HG03558 (cell line): ENCODE results near the gene PMM1.

ENCODE experiments used
- ATAC-seq: cut with Tn5 transposase; IDR thresholded peaks from one replicate; pipeline ENCODE4 v1.9.1; 2021; ENCODE audit warnings: moderate number of reproducible peaks; ENCODE audit not compliant: unreplicated experiment; ENCODE audit errors: extremely low read depth

Gene PMM1

GRCh38 chr22:41540365-41540764 is 49.3 kb downstream of the PMM1 start:
- ATAC-seq: no peak

DNA sequence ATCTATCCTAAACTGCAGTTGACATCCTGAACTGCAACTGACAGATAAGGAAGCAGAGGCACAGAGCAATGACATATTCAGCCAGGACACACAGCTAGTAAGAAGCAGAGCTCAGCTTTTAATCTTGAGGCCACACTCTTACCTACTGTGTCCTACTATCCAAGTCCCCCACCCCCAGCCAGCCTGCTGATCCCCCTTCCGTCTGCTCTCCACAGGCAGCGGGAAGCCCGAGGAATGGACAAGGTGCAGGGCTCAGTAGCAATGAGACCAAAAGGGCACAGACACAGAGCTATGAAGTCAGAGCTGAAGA is 49.7 kb downstream of the PMM1 start:
- ATAC-seq: no peak

- no peak for ATAC-seq
These were observed 50.3 kb downstream of the PMM1 start for GRCh38 chr22:41539146-41540005.

- no peak for ATAC-seq
These were observed 51.1 kb downstream of the PMM1 start for GRCh38 chr22:41538583-41538982.

DNA sequence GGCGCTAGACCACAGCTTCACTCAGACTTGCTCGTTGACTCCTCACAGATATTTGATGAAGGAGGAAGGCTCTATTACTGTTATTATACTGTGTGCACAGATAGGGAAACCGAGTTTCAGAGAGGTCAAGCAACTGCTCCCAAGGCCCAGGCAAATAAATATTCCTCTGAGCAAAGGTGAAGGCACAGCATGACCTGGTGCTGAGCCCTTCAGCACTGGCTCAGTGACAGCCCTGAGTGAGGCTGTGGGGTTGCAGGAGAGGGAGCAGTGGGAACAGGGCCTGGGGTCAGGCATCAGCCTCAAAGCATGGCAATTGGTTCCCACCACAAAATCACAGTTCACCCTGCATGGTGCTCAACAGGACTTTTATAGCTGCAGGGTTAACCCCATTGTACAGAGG is 52.4 kb downstream of the PMM1 start:
- no peak for ATAC-seq

DNA sequence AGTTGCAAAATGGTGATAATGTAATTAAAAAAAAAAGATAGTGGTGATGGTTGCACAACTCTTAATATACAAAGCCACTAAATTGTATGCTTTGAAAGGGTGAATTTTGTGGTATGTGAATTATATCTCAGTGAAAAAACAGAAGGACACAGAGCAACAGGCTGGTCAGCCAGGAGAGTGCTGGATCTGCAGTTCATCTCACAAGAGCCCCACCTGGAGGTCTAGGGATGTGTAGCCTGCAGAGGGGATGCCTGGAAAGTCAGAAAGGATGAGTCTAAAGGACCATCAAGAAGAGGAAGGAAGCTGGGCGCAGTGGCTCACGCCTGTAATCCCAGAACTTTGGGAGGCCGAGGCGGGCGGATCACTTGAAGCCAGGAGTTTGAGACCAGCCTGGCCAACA is 54.4 kb downstream of the PMM1 start:
- ATAC-seq: no peak

- ATAC-seq: no peak
These were observed 55.4 kb downstream of the PMM1 start for GRCh38 chr22:41534219-41534618.

- ATAC-seq: no peak
These were observed 56.5 kb downstream of the PMM1 start for GRCh38 chr22:41532908-41533825.

DNA sequence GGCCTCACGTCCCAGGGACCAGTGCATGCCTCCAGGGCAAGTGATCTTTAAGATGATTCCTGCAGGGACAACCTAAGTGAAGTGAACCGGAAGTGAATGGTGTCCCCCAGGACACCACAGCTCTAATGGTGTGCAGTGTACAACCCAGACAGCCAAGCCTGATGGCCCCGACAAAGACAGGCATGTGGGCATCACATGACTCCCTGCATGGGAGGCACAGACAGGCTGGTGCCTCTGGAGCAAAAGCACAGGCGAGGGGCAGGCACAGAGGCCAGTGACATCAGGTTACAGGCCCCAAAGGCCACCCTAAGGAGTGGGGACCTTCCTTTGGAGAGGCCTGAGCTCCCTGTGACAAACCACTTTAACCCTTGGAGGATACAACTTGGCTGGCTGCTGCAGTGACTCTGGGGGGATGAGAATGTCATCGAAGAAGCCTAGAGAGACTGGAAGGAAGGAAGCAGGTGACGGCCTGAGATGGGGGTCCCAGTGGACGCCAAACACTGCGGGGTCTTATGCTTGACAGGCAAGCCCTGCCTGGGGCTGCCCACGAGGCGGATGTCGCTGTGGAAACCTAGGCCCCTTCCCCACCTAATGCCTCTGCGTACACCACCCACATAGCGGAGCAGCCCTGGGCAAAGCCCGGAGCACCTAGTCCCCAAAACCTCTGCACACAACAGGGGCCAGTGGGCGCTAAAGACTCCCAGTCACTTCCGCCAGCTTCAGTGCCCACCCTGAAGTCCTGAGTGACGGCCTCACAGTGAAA is 57.7 kb downstream of the PMM1 start:
- no peak for ATAC-seq

GRCh38 chr22:41530890-41531714 is 58.5 kb downstream of the PMM1 start:
- ATAC-seq: no peak

DNA sequence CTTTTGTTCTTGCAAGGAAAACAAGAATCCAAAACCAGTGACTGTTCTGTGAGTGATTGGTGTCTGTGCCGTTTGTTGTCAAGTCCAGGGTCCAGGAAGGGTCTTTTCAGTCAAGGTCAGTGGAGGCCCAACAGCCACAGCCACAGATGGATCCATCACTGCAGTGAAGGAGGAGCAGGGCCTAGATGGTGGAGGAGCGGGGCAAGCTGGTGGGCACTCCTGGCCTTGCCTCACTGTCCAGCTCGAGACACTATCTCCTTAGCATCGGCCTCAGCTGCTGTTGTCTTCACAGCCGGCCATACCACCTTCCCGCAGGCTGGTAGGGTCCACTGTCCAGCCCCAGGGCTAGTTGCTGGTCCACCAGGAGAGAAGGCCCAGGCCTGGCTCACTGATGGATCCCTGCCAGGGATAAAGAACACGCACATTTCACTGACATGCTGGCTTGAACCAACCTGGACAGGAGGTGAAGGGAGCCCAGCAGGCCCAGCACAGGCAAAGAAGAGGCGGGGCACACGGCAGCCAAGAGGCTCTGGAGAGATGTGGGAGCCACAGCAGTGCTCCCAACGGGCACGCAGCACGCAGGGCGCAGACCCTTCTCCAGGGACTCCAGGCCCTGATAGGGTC is 60.6 kb downstream of the PMM1 start:
- no peak for ATAC-seq

- ATAC-seq: no peak
These were observed 61.4 kb downstream of the PMM1 start for GRCh38 chr22:41528132-41528766.
